ENCODE results near the gene HMCN2. TPM values are rescaled to one million over a fixed set of nuclear protein-coding genes. Genes with fewer than 3 reads are reported as not detected.

The HMCN2 gene
- total RNA-seq, 4 donors from 2014 or later = 1.8 to 46.7 (median 24.4) TPM

- no peak for DNase-seq
- H3K27ac ChIP-seq = no peak overlapping the region
- H3K4me3 ChIP-seq = no peak overlapping the region
- H3K36me3 ChIP-seq = no peaks in the 10 kb centered on the region
- H3K9me3 ChIP-seq = no peaks in the 10 kb centered on the region
- intact Hi-C loops (cut with DNase I; ENCODE audit: low total_unique reads) = no loop called here
- TF ChIP-seq CTCF (IDR thresholded peaks at IDR 0.05) (no peak), POLR2A (IDR thresholded peaks at IDR 0.05) (no peak)
- H3K4me1 ChIP-seq = no peaks in the 10 kb centered on the region
- no peaks in the 10 kb centered on the region for H3K27me3 ChIP-seq
Measured at GRCh38 chr9:130465383-130466096, 200.0 kb downstream of the HMCN2 start.

GRCh38 chr9:130466537-130467217, 201.1 kb downstream of the HMCN2 start:
- intact Hi-C loops (cut with DNase I; ENCODE audit: low total_unique reads) = no loop called here
- H3K4me3 ChIP-seq = no peak overlapping the region
- no peak overlapping the region for H3K27ac ChIP-seq
- H3K4me1 ChIP-seq = no peaks in the 10 kb centered on the region
- no peaks in the 10 kb centered on the region for H3K36me3 ChIP-seq
- DNase-seq = no peak
- TF ChIP-seq CTCF (IDR thresholded peaks at IDR 0.05) (no peak), POLR2A (IDR thresholded peaks at IDR 0.05) (no peak)
- no peaks in the 10 kb centered on the region for H3K27me3 ChIP-seq
- no peaks in the 10 kb centered on the region for H3K9me3 ChIP-seq

GRCh38 chr9:130467316-130467715, 201.8 kb downstream of the HMCN2 start:
- DNase-seq = no peak
- no peaks in the 10 kb centered on the region for H3K4me1 ChIP-seq
- no peaks in the 10 kb centered on the region for H3K36me3 ChIP-seq
- H3K27me3 ChIP-seq = no peaks in the 10 kb centered on the region
- H3K4me3 ChIP-seq = no peak overlapping the region
- no peak for TF ChIP-seq CTCF (IDR thresholded peaks at IDR 0.05)
- no peak for TF ChIP-seq POLR2A (IDR thresholded peaks at IDR 0.05)
- intact Hi-C loops (cut with DNase I; ENCODE audit: low total_unique reads) = no loop called here
- no peaks in the 10 kb centered on the region for H3K9me3 ChIP-seq
- no peak overlapping the region for H3K27ac ChIP-seq

GRCh38 chr9:130468566-130468965, 203.0 kb downstream of the HMCN2 start:
- intact Hi-C loops (cut with DNase I; ENCODE audit: low total_unique reads) = no loop called here
- no peak overlapping the region for H3K27ac ChIP-seq
- H3K36me3 ChIP-seq = no peaks in the 10 kb centered on the region
- no peak for DNase-seq
- H3K4me1 ChIP-seq = no peaks in the 10 kb centered on the region
- H3K9me3 ChIP-seq = no peaks in the 10 kb centered on the region
- H3K27me3 ChIP-seq = no peaks in the 10 kb centered on the region
- no peak for TF ChIP-seq POLR2A (IDR thresholded peaks at IDR 0.05)
- TF ChIP-seq CTCF (IDR thresholded peaks at IDR 0.05) = no peak
- H3K4me3 ChIP-seq = no peak overlapping the region

GRCh38 chr9:130470269-130470668, 204.7 kb downstream of the HMCN2 start:
- no peak for DNase-seq
- no peaks in the 10 kb centered on the region for H3K9me3 ChIP-seq
- H3K27me3 ChIP-seq = no peaks in the 10 kb centered on the region
- intact Hi-C loops (cut with DNase I; ENCODE audit: low total_unique reads) = no loop called here
- H3K4me1 ChIP-seq = no peaks in the 10 kb centered on the region
- H3K4me3 ChIP-seq = no peak overlapping the region
- H3K27ac ChIP-seq = no peak overlapping the region
- H3K36me3 ChIP-seq = no peaks in the 10 kb centered on the region
- TF ChIP-seq POLR2A (IDR thresholded peaks at IDR 0.05) (no peak), CTCF (IDR thresholded peaks at IDR 0.05) (no peak)

All from uterus (tissue), 4 donors.